ENCODE data around the gene CARF. TPM values are rescaled to one million over a fixed set of nuclear protein-coding genes. Genes with fewer than 3 reads are reported as not detected.

Gene CARF
- total and polyA plus RNA-seq, 2 of the 13 experiments (the other 11 are each of a cell fraction or from before 2014, with no cell fraction given): 3.0 to 5.4 TPM

GRCh38 chr2:203014456-203015199 lies 102.6 kb downstream of the CARF start, which contains the start of gene NBEAL1 (continued):
- TF ChIP-seq ZNF142 (CRISPR knock-in tag; IDR thresholded peaks at IDR 0.05) (peak; percentile 71), CREM (IDR thresholded peaks at IDR 0.05) (peak; percentile 96), CREM (CRISPR knock-in tag; IDR thresholded peaks at IDR 0.05) (0 out of 2 replicates have a peak, but pooled peaks have one; percentile 69), PRPF4 (IDR thresholded peaks at IDR 0.05; ENCODE audit: low read depth, low read length, poor library complexity, severe bottlenecking) (no peak), ONECUT2 (CRISPR knock-in tag; IDR thresholded peaks at IDR 0.05) (no peak), ZFP90 (CRISPR knock-in tag; IDR thresholded peaks at IDR 0.05; ENCODE audit: borderline replicate concordance) (peak; percentile 47; the same call in 1 of the 2 replicates), ZNF792 (CRISPR knock-in tag; IDR thresholded peaks at IDR 0.05) (peak; percentile 82; the same call in 1 of the 2 replicates), RXRA (CRISPR knock-in tag; IDR thresholded peaks at IDR 0.05) (peak; percentile 77), MAFF (IDR thresholded peaks at IDR 0.05; ENCODE audit: low read depth, low read length) (peak; percentile 84), ZSCAN25 (CRISPR knock-in tag; IDR thresholded peaks at IDR 0.05) (peak; percentile 17), TARDBP (CRISPR knock-in tag; IDR thresholded peaks at IDR 0.05) (peak; percentile 73), RFXANK (CRISPR knock-in tag; IDR thresholded peaks at IDR 0.05) (peak; percentile 74; the same call in 1 of the 2 replicates), ZNF234 (CRISPR knock-in tag; conservative IDR thresholded peaks at IDR 0.05) (no peak), ZNF329 (CRISPR knock-in tag; IDR thresholded peaks at IDR 0.05; ENCODE audit: low read depth) (no peak), RFXAP (CRISPR knock-in tag; IDR thresholded peaks at IDR 0.05; ENCODE audit: borderline replicate concordance) (peak; percentile 65; the same call in 1 of the 2 replicates), KAT7 (CRISPR knock-in tag; IDR thresholded peaks at IDR 0.05; ENCODE audit: borderline replicate concordance) (peak; percentile 79; the same call in 1 of the 2 replicates), XBP1 (CRISPR knock-in tag; IDR thresholded peaks at IDR 0.05) (no peak), RERE (CRISPR knock-in tag; IDR thresholded peaks at IDR 0.05; ENCODE audit: low read depth) (no peak), ZNF766 (CRISPR knock-in tag; IDR thresholded peaks at IDR 0.05; ENCODE audit: borderline replicate concordance) (no peak), IKZF4 (CRISPR knock-in tag; IDR thresholded peaks at IDR 0.05; ENCODE audit: borderline replicate concordance, low read depth, not compliant biosample characterization) (no peak)

All from HepG2 (cell line).